ENCODE measurements around the gene CCR1. TPM values are rescaled to one million over a fixed set of nuclear protein-coding genes. Genes with fewer than 3 reads are reported as not detected.

The CCR1 gene
- total RNA-seq, 1 experiment from 2014 or later, result 0.10 TPM

GRCh38 chr3:46242120-46242519 lies 34.0 kb upstream of the CCR1 start, which contains the start of gene CCR3 (continued):
- no peak for TF ChIP-seq POLR2AphosphoS5 (IDR thresholded peaks at IDR 0.05; ENCODE audit: low read depth, low read length)
- TF ChIP-seq, protein P1, sequence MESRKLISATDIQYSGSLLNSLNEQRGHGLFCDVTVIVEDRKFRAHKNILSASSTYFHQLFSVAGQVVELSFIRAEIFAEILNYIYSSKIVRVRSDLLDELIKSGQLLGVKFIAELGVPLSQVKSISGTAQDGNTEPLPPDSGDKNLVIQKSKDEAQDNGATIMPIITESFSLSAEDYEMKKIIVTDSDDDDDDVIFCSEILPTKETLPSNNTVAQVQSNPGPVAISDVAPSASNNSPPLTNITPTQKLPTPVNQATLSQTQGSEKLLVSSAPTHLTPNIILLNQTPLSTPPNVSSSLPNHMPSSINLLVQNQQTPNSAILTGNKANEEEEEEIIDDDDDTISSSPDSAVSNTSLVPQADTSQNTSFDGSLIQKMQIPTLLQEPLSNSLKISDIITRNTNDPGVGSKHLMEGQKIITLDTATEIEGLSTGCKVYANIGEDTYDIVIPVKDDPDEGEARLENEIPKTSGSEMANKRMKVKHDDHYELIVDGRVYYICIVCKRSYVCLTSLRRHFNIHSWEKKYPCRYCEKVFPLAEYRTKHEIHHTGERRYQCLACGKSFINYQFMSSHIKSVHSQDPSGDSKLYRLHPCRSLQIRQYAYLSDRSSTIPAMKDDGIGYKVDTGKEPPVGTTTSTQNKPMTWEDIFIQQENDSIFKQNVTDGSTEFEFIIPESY (IDR thresholded peaks at IDR 0.05; ENCODE audit: extremely low read depth, insufficient replicate concordance, low read length), result no peak

GRCh38 chr3:46239952-46240351 lies 31.8 kb upstream of the CCR1 start:
- H3K4me1 ChIP-seq (ENCODE audit: control insufficient read depth in 1 of 2, insufficient read depth in 2 of 2, low read length in 2 of 2), result no peaks in the 10 kb centered on the region
- no peak overlapping the region for H2AFZ ChIP-seq (ENCODE audit: low read depth, low read length, poor library complexity, severe bottlenecking)
- peaks cover 31% of the 10 kb centered on the region; the same call in 1 of the 2 replicates for H3K27me3 ChIP-seq (ENCODE audit: insufficient read depth, low read length)
- H3K4me3 ChIP-seq (replicated peaks in 1 of 2; ENCODE audit: low read depth in 1 of 2, low read length in 2 of 2), result no peak overlapping the region
- POLR2A ChIA-PET, result no interaction called here
- H3K79me2 ChIP-seq (ENCODE audit: insufficient read depth, low read length), result no peaks in the 10 kb centered on the region
- H3K27ac ChIP-seq (ENCODE audit: low read depth, low read length), result no peak overlapping the region
- H4K20me1 ChIP-seq (ENCODE audit: insufficient read depth), result no peaks in the 10 kb centered on the region
- H3K9me3 ChIP-seq (ENCODE audit: control insufficient read depth in 1 of 2, insufficient read depth in 1 of 2, low read depth in 1 of 2, low read length in 2 of 2), result no peaks in the 10 kb centered on the region
- H3K9me2 ChIP-seq (ENCODE audit: insufficient read depth), result no peaks in the 10 kb centered on the region
- H3K4me2 ChIP-seq (ENCODE audit: low read length), result no peak overlapping the region
- CTCF ChIA-PET, result no interaction called here
- intact Hi-C loops (cut with micrococcal nuclease), result no loop called here
- BruUV-seq (replicated peaks), result no TSS peak
- no peaks in the 10 kb centered on the region for H3K36me3 ChIP-seq (ENCODE audit: control insufficient read depth in 1 of 2, insufficient read depth in 2 of 2, low read length in 2 of 2)
- no peak overlapping the region for H3K9ac ChIP-seq (ENCODE audit: low read length)
- DNase-seq (ENCODE audit: low read depth, low spot score), result no peak
- RAD21 ChIA-PET (ENCODE audit: low non-redundant PET in 1 of 2, low total read pairs in 2 of 2, uncharacterized antibody in 2 of 2, unreplicated experiment in 2 of 2), result no interaction called here
- ATAC-seq, result no peak
- TF ChIP-seq CBX3 (IDR thresholded peaks at IDR 0.05; ENCODE audit: low read depth) (no peak), ZNF274 (IDR thresholded peaks at IDR 0.05; ENCODE audit: low read depth, low read length) (no peak), EZH2 (IDR thresholded peaks at IDR 0.05) (no peak), ATF3 (IDR thresholded peaks at IDR 0.05) (no peak), REST (IDR thresholded peaks at IDR 0.05; ENCODE audit: low read depth) (no peak), SP1 (IDR thresholded peaks at IDR 0.05; ENCODE audit: low read depth) (no peak), RAD21 (IDR thresholded peaks at IDR 0.05; ENCODE audit: low read depth) (no peak), POLR2AphosphoS5 (IDR thresholded peaks at IDR 0.05; ENCODE audit: low read depth, low read length) (no peak), YY1 (IDR thresholded peaks at IDR 0.05; ENCODE audit: extremely low read depth, insufficient replicate concordance, low read depth, low read length) (no peak), FOSL1 (IDR thresholded peaks at IDR 0.05; ENCODE audit: low read depth) (no peak), EGR1 (IDR thresholded peaks at IDR 0.05; ENCODE audit: low read depth) (no peak), CTCF (IDR thresholded peaks at IDR 0.05 in 2 of 3, conservative IDR thresholded peaks at IDR 0.05 in 1 of 3; ENCODE audit: borderline replicate concordance in 1 of 3, insufficient read depth in 1 of 3, low read depth in 2 of 3, low read length in 2 of 3) (no peak), TCF7L2 (IDR thresholded peaks at IDR 0.05; ENCODE audit: borderline replicate concordance, extremely low read depth, insufficient read depth, insufficient read length) (no peak)
- TF ChIP-seq, protein P1 (IDR thresholded peaks at IDR 0.05; ENCODE audit: extremely low read depth, insufficient replicate concordance, low read length), result no peak

Data from HCT116 (cell line).